Measurements from ENCODE around the gene COL17A1.

Gene COL17A1

GRCh38 chr10:104109908-104110662 lies 24.4 kb upstream of the COL17A1 start:
- no peak for TF ChIP-seq CTCF (IDR thresholded peaks at IDR 0.05; ENCODE audit: borderline replicate concordance, insufficient read depth, low read depth, low read length)
- H3K4me3 ChIP-seq (ENCODE audit: low read depth, low read length), result no peak overlapping the region

GRCh38 chr10:104104926-104105325 lies 19.2 kb upstream of the COL17A1 start:
- H3K4me3 ChIP-seq (ENCODE audit: low read depth, low read length), result no peak overlapping the region
- TF ChIP-seq CTCF (IDR thresholded peaks at IDR 0.05; ENCODE audit: borderline replicate concordance, insufficient read depth, low read depth, low read length), result no peak

GRCh38 chr10:104104418-104104817 lies 18.7 kb upstream of the COL17A1 start:
- TF ChIP-seq CTCF (IDR thresholded peaks at IDR 0.05; ENCODE audit: borderline replicate concordance, insufficient read depth, low read depth, low read length), result no peak
- no peak overlapping the region for H3K4me3 ChIP-seq (ENCODE audit: low read depth, low read length)

GRCh38 chr10:104103956-104104355 lies 18.3 kb upstream of the COL17A1 start:
- no peak for TF ChIP-seq CTCF (IDR thresholded peaks at IDR 0.05; ENCODE audit: borderline replicate concordance, insufficient read depth, low read depth, low read length)

GRCh38 chr10:104101902-104102301 lies 16.2 kb upstream of the COL17A1 start:
- H3K4me3 ChIP-seq (ENCODE audit: low read depth, low read length), result no peak overlapping the region
- TF ChIP-seq CTCF (IDR thresholded peaks at IDR 0.05; ENCODE audit: borderline replicate concordance, insufficient read depth, low read depth, low read length), result no peak

More at GRCh38 chr10:104103956-104104355, 18.3 kb upstream of the COL17A1 start:
- H3K4me3 ChIP-seq (ENCODE audit: low read depth, low read length), result no peak overlapping the region

- H3K4me3 ChIP-seq (ENCODE audit: low read depth, low read length), result no peak overlapping the region
- TF ChIP-seq CTCF (IDR thresholded peaks at IDR 0.05; ENCODE audit: borderline replicate concordance, insufficient read depth, low read depth, low read length), result no peak
Observed at GRCh38 chr10:104100795-104101194, 15.1 kb upstream of the COL17A1 start.

- H3K4me3 ChIP-seq (ENCODE audit: low read depth, low read length), result no peak overlapping the region
- TF ChIP-seq CTCF (IDR thresholded peaks at IDR 0.05; ENCODE audit: borderline replicate concordance, insufficient read depth, low read depth, low read length), result no peak
Observed at GRCh38 chr10:104099941-104100340, 14.3 kb upstream of the COL17A1 start.

Data from GM12875 (cell line).